MM.1S (cell line): ENCODE data around the gene GALNT10.

Source experiments
- EZH2 ChIP-seq: fragments of 300-600 bp; sonication (generic); optimal IDR thresholded peaks from 2 replicates; pipeline ENCODE3; 2017; ENCODE audit warnings: low read depth, mild to moderate bottlenecking, antibody characterized with exemption, low read length, mixed read lengths
- EZH2phosphoT487 ChIP-seq: fragments of 300-600 bp; sonication (generic); IDR thresholded peaks from 2 replicates; pipeline ENCODE4 v1.6.1; 2018; ENCODE audit warnings: antibody characterized with exemption, low read length
- TF ChIP-seq, protein P1 (sequence below): fragments of 300-600 bp; sonication (generic); IDR thresholded peaks from 2 replicates; pipeline ENCODE4 v1.5.1; 2016; ENCODE audit warnings: antibody characterized with exemption, low read length, mixed read lengths

DNA sequence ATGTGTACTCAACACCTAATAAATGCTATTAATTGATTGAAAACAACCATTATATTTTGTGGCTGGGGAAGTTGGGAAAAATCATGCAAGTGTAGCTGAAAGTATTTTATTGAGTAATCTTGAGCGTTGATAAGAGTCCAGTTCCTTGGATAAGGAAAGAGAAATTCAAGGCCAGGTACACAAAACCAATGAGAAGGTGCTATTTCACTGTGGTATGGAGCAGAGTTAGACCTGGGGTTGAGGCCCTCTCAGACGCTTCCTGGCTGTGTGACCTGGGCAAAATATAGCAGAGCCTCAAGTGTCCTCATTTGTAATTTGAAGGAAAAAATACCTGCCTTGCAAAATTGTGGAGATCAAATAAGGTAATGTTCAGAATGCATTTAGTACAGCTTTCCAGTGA, 50.1 kb downstream of the GALNT10 start:
- no peak for TF ChIP-seq EZH2
- TF ChIP-seq, protein P1, sequence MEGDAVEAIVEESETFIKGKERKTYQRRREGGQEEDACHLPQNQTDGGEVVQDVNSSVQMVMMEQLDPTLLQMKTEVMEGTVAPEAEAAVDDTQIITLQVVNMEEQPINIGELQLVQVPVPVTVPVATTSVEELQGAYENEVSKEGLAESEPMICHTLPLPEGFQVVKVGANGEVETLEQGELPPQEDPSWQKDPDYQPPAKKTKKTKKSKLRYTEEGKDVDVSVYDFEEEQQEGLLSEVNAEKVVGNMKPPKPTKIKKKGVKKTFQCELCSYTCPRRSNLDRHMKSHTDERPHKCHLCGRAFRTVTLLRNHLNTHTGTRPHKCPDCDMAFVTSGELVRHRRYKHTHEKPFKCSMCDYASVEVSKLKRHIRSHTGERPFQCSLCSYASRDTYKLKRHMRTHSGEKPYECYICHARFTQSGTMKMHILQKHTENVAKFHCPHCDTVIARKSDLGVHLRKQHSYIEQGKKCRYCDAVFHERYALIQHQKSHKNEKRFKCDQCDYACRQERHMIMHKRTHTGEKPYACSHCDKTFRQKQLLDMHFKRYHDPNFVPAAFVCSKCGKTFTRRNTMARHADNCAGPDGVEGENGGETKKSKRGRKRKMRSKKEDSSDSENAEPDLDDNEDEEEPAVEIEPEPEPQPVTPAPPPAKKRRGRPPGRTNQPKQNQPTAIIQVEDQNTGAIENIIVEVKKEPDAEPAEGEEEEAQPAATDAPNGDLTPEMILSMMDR: no peak
- no peak for TF ChIP-seq EZH2phosphoT487
